Liver (tissue), 9 donors: ENCODE data around the gene CALML5. TPM values are rescaled to one million over a fixed set of nuclear protein-coding genes. Genes with fewer than 3 reads are reported as not detected.

Experiments used
- DNase-seq: peaks from one replicate; pipeline ENCODE4 v3.0.0-alpha.2; 2017; ENCODE audit warnings: low spot score
- H3K27ac ChIP-seq, 2 donors: one replicate each; pipeline ENCODE4 v1.7.0; 2013; ENCODE audit warnings: inconsistent platforms in 2 of 2, low read length in 2 of 2, control low read depth in 1 of 2, low read depth in 1 of 2, mild to moderate bottlenecking in 1 of 2
- H3K27me3 ChIP-seq, 4 donors: one replicate each; pipeline versions ENCODE4 v1.6.1 to v1.7.0; 2013; ENCODE audit warnings: low read length in 3 of 4, inconsistent platforms in 1 of 4, mild to moderate bottlenecking in 1 of 4, moderate library complexity in 1 of 4; ENCODE audit not compliant: control insufficient read depth in 4 of 4, insufficient read depth in 4 of 4
- H3K36me3 ChIP-seq, 4 donors: one replicate each; pipeline versions ENCODE4 v1.6.1 to v1.7.0; 2013; ENCODE audit warnings: low read length in 3 of 4, mild to moderate bottlenecking in 3 of 4, low read depth in 1 of 4, moderate library complexity in 1 of 4; ENCODE audit not compliant: control insufficient read depth in 4 of 4, insufficient read depth in 3 of 4
- H3K4me1 ChIP-seq, 4 donors: one replicate each; pipeline versions ENCODE4 v1.6.1 to v1.7.0; 2013; ENCODE audit warnings: low read length in 3 of 4, mild to moderate bottlenecking in 3 of 4, moderate library complexity in 1 of 4; ENCODE audit not compliant: control insufficient read depth in 4 of 4, insufficient read depth in 4 of 4
- H3K4me3 ChIP-seq, 3 donors: one replicate each; pipeline versions ENCODE4 v1.6.1 to v1.7.0; 2013; ENCODE audit warnings: low read length in 3 of 3, control low read depth in 1 of 3, low read depth in 1 of 3, mild to moderate bottlenecking in 1 of 3
- H3K9ac ChIP-seq, 2 donors: one replicate each; pipeline ENCODE4 v1.7.0; 2013; ENCODE audit warnings: low read length in 2 of 2, mild to moderate bottlenecking in 2 of 2, moderate library complexity in 2 of 2, control low read depth in 1 of 2, low read depth in 1 of 2
- H3K9me3 ChIP-seq, 4 donors: one replicate each; pipeline versions ENCODE4 v1.6.1 to v1.7.0; 2013; ENCODE audit warnings: low read length in 3 of 4; ENCODE audit not compliant: control insufficient read depth in 4 of 4
- ATF3 ChIP-seq: IDR thresholded peaks from 2 replicates; pipeline ENCODE4 v1.6.1; 2016; ENCODE audit warnings: antibody characterized with exemption
- CTCF ChIP-seq: fragments of 150-350 bp; IDR thresholded peaks from 2 replicates; pipeline ENCODE4 v1.5.1; 2017; ENCODE audit warnings: improper control_type of control experiment, low read depth, low read length; ENCODE audit not compliant: missing input control
- EGR1 ChIP-seq, 2 donors: IDR thresholded peaks; 2 replicates each; pipeline ENCODE4 v1.6.1; 2016 to 2018; ENCODE audit warnings: antibody characterized with exemption in 2 of 2, low read depth in 2 of 2
- FOXA1 ChIP-seq: IDR thresholded peaks from 2 replicates; pipeline ENCODE4 v1.6.1; 2016; ENCODE audit warnings: antibody characterized with exemption
- FOXA2 ChIP-seq: IDR thresholded peaks from 2 replicates; pipeline ENCODE4 v1.6.1; 2016; ENCODE audit warnings: antibody characterized with exemption
- GABPA ChIP-seq, 2 donors: IDR thresholded peaks in 1 of 2; conservative IDR thresholded peaks in 1 of 2; 2 replicates each; pipeline ENCODE4 v1.6.1; 2016; ENCODE audit warnings: antibody characterized with exemption in 2 of 2, mild to moderate bottlenecking in 1 of 2, moderate library complexity in 1 of 2
- HNF4A ChIP-seq, 2 donors: conservative IDR thresholded peaks; 2 replicates each; pipeline ENCODE4 v1.6.1; 2016; ENCODE audit warnings: antibody characterized with exemption in 2 of 2, mild to moderate bottlenecking in 2 of 2
- HNF4G ChIP-seq: IDR thresholded peaks from 2 replicates; pipeline ENCODE4 v1.6.1; 2016; ENCODE audit warnings: antibody characterized with exemption
- JUND ChIP-seq, 2 donors: IDR thresholded peaks; 2 replicates each; pipeline ENCODE4 v1.6.1; 2016; ENCODE audit warnings: antibody characterized with exemption in 2 of 2
- MAX ChIP-seq: IDR thresholded peaks from 2 replicates; pipeline ENCODE4 v1.6.1; 2016; ENCODE audit warnings: antibody characterized with exemption
- NR2F2 ChIP-seq: IDR thresholded peaks from 2 replicates; pipeline ENCODE4 v1.6.1; 2016; ENCODE audit warnings: antibody characterized with exemption
- RAD21 ChIP-seq, 2 donors: IDR thresholded peaks; 2 replicates each; pipeline ENCODE4 v1.6.1; 2016; ENCODE audit warnings: antibody characterized with exemption in 2 of 2, mild to moderate bottlenecking in 2 of 2
- REST ChIP-seq: IDR thresholded peaks from 2 replicates; pipeline ENCODE4 v1.6.1; 2016; ENCODE audit warnings: antibody characterized with exemption, mild to moderate bottlenecking
- RXRA ChIP-seq, 2 donors: IDR thresholded peaks; 2 replicates each; pipeline ENCODE4 v1.6.1; 2017 to 2018; ENCODE audit warnings: antibody characterized with exemption in 2 of 2, mild to moderate bottlenecking in 1 of 2
- SP1 ChIP-seq: IDR thresholded peaks from 2 replicates; pipeline ENCODE4 v1.6.1; 2018; ENCODE audit warnings: antibody characterized with exemption, mild to moderate bottlenecking
- TAF1 ChIP-seq: conservative IDR thresholded peaks from 2 replicates; pipeline ENCODE4 v1.6.1; 2016; ENCODE audit warnings: antibody characterized with exemption, mild to moderate bottlenecking
- YY1 ChIP-seq: IDR thresholded peaks from 2 replicates; pipeline ENCODE4 v1.6.1; 2016; ENCODE audit warnings: antibody characterized with exemption, mild to moderate bottlenecking
- ZBTB33 ChIP-seq: IDR thresholded peaks from 2 replicates; pipeline ENCODE4 v1.6.1; 2016; ENCODE audit warnings: antibody characterized with exemption
- WGBS: extraction: QIAGEN DNeasy Blood & Tissue Kit; methylation state at CpG from one replicate; pipeline ENCODE4 v1.1.7; 2013; 5-methylcytosine and 5-hydroxymethylcytosine counted together
- polyA plus RNA-seq, 2 donors: library from polyadenylated mRNA; stranded (reverse) in 1 of 2; unstranded in 1 of 2; fragments of 200-250 nt in 1 of 2; fragments of >200 nt in 1 of 2; fragmentation: Nextera tagmentation in 1 of 2; extraction: Ambion mirVana in 1 of 2; gene quantifications; one replicate each; pipeline versions ENCODE4 v1.2.1 to v1.2.3, GENCODE V29; 2013 to 2015
- total RNA-seq, 2 donors: library from RNA; depleted of rRNA; stranded (reverse); fragments of >200 nt; gene quantifications; one replicate each; pipeline ENCODE4 v1.2.3, GENCODE V29; 2014
- donor health status: healthy.
- donor health status: healthy.
- donor health status: healthy.
- donor health status: healthy.
- donor health status: healthy.

CALML5 gene
- total and polyA plus RNA-seq, 4 donors, result not detected

GRCh38 chr10:5508161-5508604 lies 8.8 kb upstream of the CALML5 start:
- no peaks in the 10 kb centered on the region for H3K4me1 ChIP-seq
- no peak for DNase-seq
- no peak overlapping the region for H3K27ac ChIP-seq
- H3K9ac ChIP-seq, result no peak overlapping the region
- no peaks in the 10 kb centered on the region for H3K9me3 ChIP-seq
- WGBS, result 97% methylated on average over 18 of the region's 18 CpGs
- H3K4me3 ChIP-seq, result no peak overlapping the region
- no peaks in the 10 kb centered on the region for H3K27me3 ChIP-seq
- no peaks in the 10 kb centered on the region for H3K36me3 ChIP-seq
- no peak for TF ChIP-seq ATF3
- TF ChIP-seq HNF4A (conservative IDR thresholded peaks at IDR 0.05), result no peak
- no peak for TF ChIP-seq SP1
- no peak for TF ChIP-seq HNF4G
- TF ChIP-seq NR2F2, result no peak
- TF ChIP-seq FOXA2, result no peak
- TF ChIP-seq JUND (IDR thresholded peaks at IDR 0.05), result no peak
- TF ChIP-seq EGR1 (IDR thresholded peaks at IDR 0.05; ENCODE audit: low read depth in 2 of 2), result no peak
- TF ChIP-seq TAF1, result no peak
- no peak for TF ChIP-seq RAD21 (IDR thresholded peaks at IDR 0.05)
- TF ChIP-seq YY1, result no peak
- TF ChIP-seq FOXA1, result no peak
- no peak for TF ChIP-seq ZBTB33
- TF ChIP-seq GABPA (IDR thresholded peaks at IDR 0.05 in 1 of 2, conservative IDR thresholded peaks at IDR 0.05 in 1 of 2), result no peak
- no peak for TF ChIP-seq RXRA (IDR thresholded peaks at IDR 0.05)

- TF ChIP-seq ATF3 (no peak), TAF1 (no peak), REST (no peak), HNF4A (conservative IDR thresholded peaks at IDR 0.05) (no peak), SP1 (no peak), HNF4G (no peak), RXRA (IDR thresholded peaks at IDR 0.05) (no peak), CTCF (no peak), GABPA (IDR thresholded peaks at IDR 0.05 in 1 of 2, conservative IDR thresholded peaks at IDR 0.05 in 1 of 2) (no peak), YY1 (no peak), JUND (IDR thresholded peaks at IDR 0.05) (no peak), ZBTB33 (no peak), EGR1 (IDR thresholded peaks at IDR 0.05; ENCODE audit: low read depth in 2 of 2) (no peak), NR2F2 (no peak), FOXA1 (no peak), RAD21 (IDR thresholded peaks at IDR 0.05) (no peak), FOXA2 (no peak), MAX (no peak)
- no peak for DNase-seq
- Histone ChIP-seq H3K36me3 (no peaks in the 10 kb centered on the region), H3K4me1 (no peaks in the 10 kb centered on the region), H3K4me3 (no peak overlapping the region), H3K9ac (no peak overlapping the region), H3K9me3 (no peaks in the 10 kb centered on the region), H3K27me3 (no peaks in the 10 kb centered on the region), H3K27ac (no peak overlapping the region)
- 88% methylated on average over 14 of the region's 14 CpGs for WGBS
These were observed 8.3 kb upstream of the CALML5 start for GRCh38 chr10:5507649-5508131.
